Effector memory CD4-positive, alpha-beta T cell (primary cell): ENCODE data around the gene UPK3BL2.
"Not testable (repeated sequence)": the region's sequence is repeated elsewhere in the genome, so short reads cannot be mapped to it uniquely, and the experiment has no call there.

Source experiments
- DNase-seq, 3 donors: peaks; one replicate each; pipeline ENCODE4 v3.0.0-alpha.2; 2020
- H3K27ac ChIP-seq: 2 replicates; pipeline ENCODE4 v1.7.0; 2013; ENCODE audit warnings: mild to moderate bottlenecking, low read length, moderate library complexity; ENCODE audit not compliant: insufficient read depth, poor library complexity, severe bottlenecking
- H3K27me3 ChIP-seq: replicated peaks from 2 replicates; pipeline ENCODE4 v1.7.0; 2013; ENCODE audit warnings: mild to moderate bottlenecking, low read length; ENCODE audit not compliant: insufficient read depth, control insufficient read depth, poor library complexity, severe bottlenecking
- H3K36me3 ChIP-seq: 2 replicates; pipeline ENCODE4 v1.7.0; 2013; ENCODE audit warnings: mild to moderate bottlenecking, low read length, moderate library complexity; ENCODE audit not compliant: control insufficient read depth, insufficient read depth
- H3K4me1 ChIP-seq: 2 replicates; pipeline ENCODE4 v1.7.0; 2013; ENCODE audit warnings: low read length, mild to moderate bottlenecking; ENCODE audit not compliant: control insufficient read depth, insufficient read depth, poor library complexity, severe bottlenecking
- H3K4me3 ChIP-seq: 2 replicates; pipeline ENCODE4 v1.7.0; 2013; ENCODE audit warnings: low read length, low read depth, mild to moderate bottlenecking; ENCODE audit not compliant: insufficient read depth, poor library complexity, severe bottlenecking
- H3K9me3 ChIP-seq: 2 replicates; pipeline ENCODE4 v1.7.0; 2013; ENCODE audit warnings: mild to moderate bottlenecking, low read length, moderate library complexity; ENCODE audit not compliant: control insufficient read depth

The UPK3BL2 gene

DNA sequence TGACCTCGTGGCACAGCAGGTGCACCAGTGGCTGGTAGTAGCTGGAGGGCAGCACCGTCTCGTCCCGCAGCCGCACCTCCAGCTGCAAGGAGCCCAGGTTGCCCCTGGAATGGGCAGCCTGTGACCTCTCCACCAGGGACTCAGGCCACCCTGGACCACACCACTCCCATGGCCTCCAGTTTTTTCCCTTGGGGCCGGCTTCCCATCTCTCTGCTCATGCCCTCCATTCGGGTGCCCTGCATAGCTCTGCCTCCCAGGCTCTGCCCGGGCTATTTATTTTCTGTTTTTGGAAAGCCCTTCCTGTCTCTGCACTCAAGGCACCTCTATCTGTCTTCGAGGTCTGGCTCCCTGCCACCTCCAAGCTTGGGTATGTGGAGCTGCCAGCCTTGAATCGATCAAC is 46.6 kb downstream of the UPK3BL2 start:
- not testable (repeated sequence) for H3K4me3 ChIP-seq, H3K36me3 ChIP-seq, H3K27ac ChIP-seq, DNase-seq, H3K4me1 ChIP-seq, H3K9me3 ChIP-seq, H3K27me3 ChIP-seq

DNA sequence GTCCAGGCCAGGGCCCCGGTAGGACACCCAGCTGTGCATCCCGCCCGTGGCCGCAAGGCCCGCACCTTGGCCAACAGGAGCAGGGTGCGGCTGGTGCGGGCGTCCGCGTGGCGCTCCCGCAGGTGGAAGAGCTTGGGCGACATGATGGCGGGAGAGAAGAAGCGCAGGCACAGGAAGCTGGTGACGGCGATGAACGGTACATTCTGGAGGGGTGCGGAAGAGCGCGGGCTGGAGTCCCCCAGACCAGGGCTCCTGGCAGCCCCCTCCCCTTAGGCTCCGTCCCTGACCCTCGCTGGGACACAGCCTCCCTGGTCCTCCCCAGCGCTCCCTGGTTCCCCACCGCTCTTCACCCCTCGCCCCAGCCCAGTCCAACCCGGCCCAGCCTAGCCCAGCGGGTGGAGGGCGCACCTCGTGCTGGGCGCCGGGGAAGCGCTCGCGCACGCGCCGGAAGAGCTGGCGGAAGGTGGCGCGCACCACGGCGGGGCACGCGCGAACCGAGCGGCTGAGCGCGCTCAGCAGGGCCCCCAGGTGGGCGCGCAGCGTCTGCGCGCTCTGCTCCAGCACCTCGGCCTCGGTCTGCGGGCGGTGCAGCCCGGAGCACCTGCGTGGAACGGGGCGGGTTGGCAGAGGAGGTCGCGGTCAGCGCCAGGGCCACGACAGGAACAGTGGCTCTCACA is 48.9 kb downstream of the UPK3BL2 start:
- H3K4me1 ChIP-seq, H3K27me3 ChIP-seq, DNase-seq, H3K36me3 ChIP-seq, H3K27ac ChIP-seq, H3K9me3 ChIP-seq, H3K4me3 ChIP-seq: not testable (repeated sequence)

DNA sequence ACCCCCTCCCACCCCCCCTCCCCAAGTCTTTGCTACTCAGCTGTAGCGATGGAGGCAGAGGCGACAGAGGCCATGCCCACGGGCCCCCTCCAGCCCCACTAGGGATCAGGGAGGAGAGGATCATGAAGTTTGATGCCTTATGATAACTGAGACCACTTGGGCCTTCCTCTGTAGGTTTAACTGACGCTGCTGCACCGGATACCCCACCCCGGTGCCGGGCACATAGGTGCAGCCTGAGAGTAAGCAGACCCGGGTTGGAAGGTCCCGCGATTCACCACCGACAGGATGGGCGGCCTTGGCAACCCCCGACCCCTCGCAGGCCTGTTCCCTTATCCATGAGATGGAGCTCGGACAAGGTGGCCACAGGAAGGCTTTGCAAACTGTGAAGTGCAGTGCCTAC is 49.5 kb downstream of the UPK3BL2 start:
- H3K36me3 ChIP-seq, H3K27ac ChIP-seq, DNase-seq, H3K9me3 ChIP-seq, H3K27me3 ChIP-seq, H3K4me3 ChIP-seq, H3K4me1 ChIP-seq: not testable (repeated sequence)

DNA sequence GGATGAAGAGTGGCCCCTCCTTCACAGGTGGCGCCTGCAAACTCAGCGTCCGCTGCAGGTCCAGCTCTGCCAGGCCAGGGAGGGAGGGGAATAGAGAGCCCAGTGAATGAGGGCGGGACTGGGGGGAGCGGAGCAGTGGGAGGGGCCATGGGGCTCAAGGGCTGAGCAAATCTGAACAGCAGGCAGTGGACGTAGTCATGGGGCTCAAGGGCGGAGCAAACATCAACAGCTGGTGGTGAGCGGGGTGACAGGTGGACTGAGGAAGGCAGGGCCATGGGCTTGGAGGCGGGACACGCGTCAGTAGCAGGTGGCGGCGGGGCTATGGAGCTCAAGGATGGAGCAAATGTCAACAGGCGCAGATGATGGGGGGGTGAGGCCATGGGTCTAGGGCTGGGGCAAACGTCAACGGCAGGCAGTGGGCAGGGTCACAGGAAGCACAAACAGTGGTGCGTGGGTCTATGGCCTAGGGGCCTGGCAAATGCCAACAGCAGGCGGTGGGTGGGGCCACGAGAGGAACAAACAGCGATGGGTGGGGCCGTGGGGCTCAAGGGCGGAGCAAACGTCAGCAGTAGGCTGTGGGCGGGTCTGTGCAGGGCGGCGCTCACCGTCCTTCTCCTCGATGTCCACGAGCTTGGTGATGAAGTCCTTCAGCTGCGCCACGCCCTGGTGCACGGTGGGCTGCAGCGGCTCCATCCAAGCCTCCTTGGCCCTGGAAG is 50.1 kb downstream of the UPK3BL2 start:
- not testable (repeated sequence) for DNase-seq, H3K9me3 ChIP-seq, H3K27ac ChIP-seq, H3K4me1 ChIP-seq, H3K36me3 ChIP-seq, H3K4me3 ChIP-seq, H3K27me3 ChIP-seq

DNA sequence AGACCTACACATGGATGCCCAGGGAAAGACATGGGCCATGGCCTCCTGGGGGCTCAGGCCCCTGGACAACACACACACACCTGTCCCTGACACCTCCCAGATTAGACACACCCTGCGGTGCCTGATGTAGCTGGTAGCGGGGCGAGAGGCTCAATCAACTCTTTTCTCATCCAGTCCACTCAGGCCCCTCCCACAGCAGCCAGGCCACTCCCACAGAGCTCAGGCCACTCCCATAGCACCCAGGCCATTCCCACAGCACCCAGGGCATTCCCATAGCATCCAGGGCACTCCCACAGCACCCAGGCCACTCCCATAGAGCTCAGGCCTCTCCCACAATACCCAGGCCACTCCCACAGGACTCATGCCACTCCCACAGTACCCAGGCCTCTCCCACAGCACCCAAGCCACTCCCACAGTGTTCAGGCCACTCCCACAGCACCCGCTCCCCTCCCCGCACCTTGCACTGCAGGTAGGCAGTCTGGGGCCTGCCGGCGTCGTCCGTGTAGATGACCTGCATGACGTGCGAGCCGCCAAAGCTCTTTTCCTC is 52.9 kb downstream of the UPK3BL2 start:
- not testable (repeated sequence) for H3K27me3 ChIP-seq, H3K36me3 ChIP-seq, H3K9me3 ChIP-seq, H3K27ac ChIP-seq, H3K4me3 ChIP-seq, H3K4me1 ChIP-seq
- DNase-seq: peak; percentile 44 to 49 (median 48)
